MCF 10A (cell line): ENCODE results near the gene DYNC2I2. TPM values are rescaled to one million over a fixed set of nuclear protein-coding genes. Genes with fewer than 3 reads are reported as not detected.
A peak's percentile ranks its signal among the peaks of the same experiment; 100 is the strongest.

Experiments used
- BruUV-seq: library from RNA; stranded (reverse); fragments of 400-500 nt; replicated peaks from 2 replicates; lab custom pipeline; 2021; lab: Mats Ljungman, UMichigan
- CTCF ChIA-PET: fragments of 300-600 bp; sonication (Branson Sonifier 250); formaldehyde crosslinking; extraction: SDS; loops from one replicate; lab custom pipeline; 2021; ENCODE audit warnings: antibody characterized with exemption, inconsistent platforms; lab: Yijun Ruan, JAX
- POLR2A ChIA-PET: fragments of 300-600, 350-650 bp; sonication (Branson Sonifier 250); formaldehyde crosslinking; extraction: SDS; loops from one replicate; lab custom pipeline; 2020; ENCODE audit warnings: antibody characterized with exemption, inconsistent platforms; lab: Yijun Ruan, JAX
- DNase-seq: peaks from one replicate; pipeline ENCODE4 v3.0.0-alpha.2; 2018; ENCODE audit not compliant: unreplicated experiment
- H3K27ac Mint-ChIP-seq: one replicate; pipeline ENCODE4 v1.8.0; 2022; ENCODE audit warnings: mild to moderate bottlenecking, low read depth, mixed read lengths; ENCODE audit not compliant: unreplicated experiment
- H3K27me3 Mint-ChIP-seq: one replicate; pipeline ENCODE4 v1.8.0; 2022; ENCODE audit warnings: mixed read lengths; ENCODE audit not compliant: insufficient read depth, unreplicated experiment
- H3K36me3 Mint-ChIP-seq: one replicate; pipeline ENCODE4 v1.8.0; 2022; ENCODE audit warnings: mild to moderate bottlenecking, moderate library complexity, mixed read lengths; ENCODE audit not compliant: insufficient read depth, unreplicated experiment
- H3K4me1 Mint-ChIP-seq: one replicate; pipeline ENCODE4 v1.8.0; 2022; ENCODE audit warnings: mixed read lengths; ENCODE audit not compliant: insufficient read depth, unreplicated experiment
- H3K4me3 Mint-ChIP-seq: one replicate; pipeline ENCODE4 v1.8.0; 2022; ENCODE audit warnings: mild to moderate bottlenecking, moderate library complexity, mixed read lengths; ENCODE audit not compliant: unreplicated experiment
- H3K9me3 Mint-ChIP-seq: one replicate; pipeline ENCODE4 v1.8.0; 2022; ENCODE audit warnings: mixed read lengths; ENCODE audit not compliant: unreplicated experiment
- CTCF ChIP-seq: fragments of 200-600 bp; IDR thresholded peaks from one replicate; pipeline ENCODE4 v1.8.0; 2022; ENCODE audit warnings: antibody characterized with exemption, mild to moderate bottlenecking; ENCODE audit not compliant: unreplicated experiment
- intact Hi-C: fragments of 100-400 bp; cut with micrococcal nuclease; formaldehyde crosslinking; loops from 2 replicates; pipeline ENCODE4 v1.14.1; 2022
- total RNA-seq: library from RNA; stranded (reverse); gene quantifications from 2 replicates; pipeline ENCODE4 v1.2.3, GENCODE V29; 2022

DYNC2I2 gene
- total RNA-seq, 1 experiment from 2014 or later: 43.7 TPM

- Mint-ChIP-seq H3K27ac (peak overlapping the region; percentile 86), H3K36me3 (peaks cover 76% of the 10 kb centered on the region), H3K4me3 (peak overlapping the region; percentile 90), H3K4me1 (peaks cover 26% of the 10 kb centered on the region), H3K27me3 (no peaks in the 10 kb centered on the region), H3K9me3 (no peaks in the 10 kb centered on the region)
- ChIA-PET CTCF (interaction anchor here (0.7 to 1.3 kb wide), 2 partner anchors 11 to 35 kb away, joined by 3 to 5 read pairs; partner anchors contain the start of gene PKN3), POLR2A (interaction anchor here (0.7 to 3.0 kb wide), 13 partner anchors 9 to 258 kb away, joined by 3 to 31 read pairs (median 4); partner anchors contain the start of genes ENDOG, PKN3 and ZDHHC12)
- BruUV-seq: no TSS peak
- no peak for DNase-seq
- TF ChIP-seq CTCF: no peak
- intact Hi-C loops: loop anchor here (2.0 kb wide), 1 partner anchor 56 kb away; no protein-coding TSS in a partner anchor
Observed at GRCh38 chr9:128690684-128691034, 34.0 kb upstream of the DYNC2I2 start.

GRCh38 chr9:128689820-128690683 lies 33.4 kb upstream of the DYNC2I2 start:
- BruUV-seq: no TSS peak
- Mint-ChIP-seq H3K27me3 (no peaks in the 10 kb centered on the region), H3K9me3 (no peaks in the 10 kb centered on the region), H3K4me3 (peak overlapping the region; percentile 90), H3K36me3 (peaks cover 70% of the 10 kb centered on the region), H3K27ac (peak overlapping the region; percentile 86), H3K4me1 (peaks cover 32% of the 10 kb centered on the region)
- DNase-seq: peak; percentile 32
- intact Hi-C loops: loop anchor here (2.0 kb wide), 1 partner anchor 55 kb away; no protein-coding TSS in a partner anchor
- CTCF ChIA-PET: interaction anchor here (0.7 to 1.3 kb wide), 2 partner anchors 12 to 35 kb away, joined by 3 to 5 read pairs; partner anchors contain the start of gene PKN3
- POLR2A ChIA-PET: interaction anchor here (0.5 to 3.0 kb wide), 13 partner anchors 8 to 200 kb away, joined by 3 to 31 read pairs (median 3); partner anchors contain the start of genes ENDOG, PKN3, TBC1D13 and ZDHHC12
- no peak for TF ChIP-seq CTCF

GRCh38 chr9:128689293-128689774 lies 32.7 kb upstream of the DYNC2I2 start:
- H3K36me3 Mint-ChIP-seq: peaks cover 62% of the 10 kb centered on the region
- BruUV-seq: no TSS peak
- no peaks in the 10 kb centered on the region for H3K27me3 Mint-ChIP-seq
- no peaks in the 10 kb centered on the region for H3K9me3 Mint-ChIP-seq
- DNase-seq: no peak
- peak overlapping the region; percentile 67 for H3K27ac Mint-ChIP-seq
- peaks cover 39% of the 10 kb centered on the region for H3K4me1 Mint-ChIP-seq
- intact Hi-C loops: no loop called here
- POLR2A ChIA-PET: interaction anchor here (0.6 to 3.0 kb wide), 14 partner anchors 7 to 319 kb away, joined by 3 to 31 read pairs (median 3); partner anchors contain the start of genes SPTAN1, TBC1D13 and ZDHHC12
- no peak for TF ChIP-seq CTCF
- CTCF ChIA-PET: no interaction called here
- H3K4me3 Mint-ChIP-seq: peak overlapping the region; percentile 71
